ENCODE data around the gene TMPRSS11B. TPM values are rescaled to one million over a fixed set of nuclear protein-coding genes. Genes with fewer than 3 reads are reported as not detected.

Gene TMPRSS11B
- total and polyA plus RNA-seq, 2 donors (not counting 3 experiments of a cell fraction or from before 2014, with no cell fraction given): not detected

GRCh38 chr4:68272860-68273259, 27.4 kb upstream of the TMPRSS11B start:
- ChIA-PET POLR2A (no interaction called here), CTCF (interaction anchor here (1.8 to 3.4 kb wide), 3 partner anchors 12 to 103 kb away, joined by 11 to 168 read pairs (median 18); no protein-coding TSS in a partner anchor)
- Histone ChIP-seq H3K4me1 (ENCODE audit: control insufficient read depth, extremely low read depth, insufficient read depth, low read length) (no peaks in the 10 kb centered on the region), H3K9me1 (replicated peaks; ENCODE audit: control insufficient read depth, extremely low read depth, insufficient read depth, low read length) (no peaks in the 10 kb centered on the region), H3K4me3 (replicated peaks in 1 of 3; ENCODE audit: insufficient read depth in 1 of 3, low read depth in 1 of 3, low read length in 3 of 3) (no peak overlapping the region), H3K27ac (ENCODE audit: insufficient read depth, low read depth, low read length) (no peak overlapping the region), H3K36me3 (ENCODE audit: control insufficient read depth in 2 of 2, extremely low read depth in 1 of 2, insufficient read depth in 2 of 2, low read length in 2 of 2) (no peaks in the 10 kb centered on the region), H3K9me3 (replicated peaks; ENCODE audit: control insufficient read depth, insufficient read depth, low read length) (no peaks in the 10 kb centered on the region), H3K9ac (replicated peaks; ENCODE audit: extremely low read depth, insufficient read depth, low read length) (no peak overlapping the region), H3K79me2 (ENCODE audit: control insufficient read depth, insufficient read depth, low read length) (no peaks in the 10 kb centered on the region), H2AFZ (ENCODE audit: low read depth, low read length) (no peak overlapping the region), H4K20me1 (replicated peaks; ENCODE audit: control insufficient read depth, extremely low read depth, insufficient read depth, low read length) (no peaks in the 10 kb centered on the region), H3K27me3 (ENCODE audit: control insufficient read depth in 2 of 2, insufficient read depth in 2 of 2, low read length in 2 of 2) (peaks cover 10 to 15% of the 10 kb centered on the region in 2 experiments), H3K4me2 (ENCODE audit: insufficient read depth, low read length) (no peak overlapping the region)
- dilution Hi-C loops (cut with MboI; ENCODE audit: extremely low pct_ligation_motif_present, low sequenced_read_pairs) (no loop called here), intact Hi-C loops (cut with micrococcal nuclease) (loop anchor here (1.0 to 5.0 kb wide), 2 partner anchors 103 to 899 kb away; no protein-coding TSS in a partner anchor)
- no TSS peak for BruUV-seq (replicated peaks)
- no peak for DNase-seq (ENCODE audit: low read depth, low spot score)
- FAIRE-seq: no peak
- TF ChIP-seq POLR2AphosphoS5 (IDR thresholded peaks at IDR 0.05; ENCODE audit: insufficient read depth, low read depth, low read length) (no peak), GATA2 (IDR thresholded peaks at IDR 0.05; ENCODE audit: insufficient read depth, insufficient read length, low read depth, low read length) (no peak), POLR2A (IDR thresholded peaks at IDR 0.05; ENCODE audit: low read depth, low read length) (no peak), CTCF (IDR thresholded peaks at IDR 0.05; ENCODE audit: extremely low read depth in 1 of 2, insufficient read depth in 1 of 2, low read depth in 1 of 2, low read length in 2 of 2) (no peak), EZH2 (IDR thresholded peaks at IDR 0.05; ENCODE audit: borderline replicate concordance, low read depth, low read length, severe bottlenecking) (no peak), FOS (IDR thresholded peaks at IDR 0.05; ENCODE audit: borderline replicate concordance, insufficient read depth, low read length) (no peak), JUN (IDR thresholded peaks at IDR 0.05; ENCODE audit: borderline replicate concordance, insufficient read depth, insufficient read length, low read depth) (no peak), MAX (IDR thresholded peaks at IDR 0.05; ENCODE audit: insufficient read depth, insufficient read length) (no peak), MYC (IDR thresholded peaks at IDR 0.05; ENCODE audit: low read depth, low read length) (no peak)

Measured in endothelial cell of umbilical vein (primary cell).